DOHH2 (cell line): ENCODE results near the gene ATP8A2.

Source experiments
- H3F3A ChIP-seq: fragments of 200-600 bp; sonication (generic), shearing (Covaris generic); 2 replicates; pipeline ENCODE4 v1.6.0; 2016; ENCODE audit warnings: antibody characterized with exemption, mild to moderate bottlenecking; ENCODE audit not compliant: control insufficient read depth, insufficient read depth
- H3K27ac ChIP-seq: fragments of 200-600 bp; sonication (generic); 2 replicates; pipeline ENCODE4 v1.5.1; 2014; ENCODE audit warnings: low read depth, mild to moderate bottlenecking, low read length, moderate library complexity
- H3K27me3 ChIP-seq: fragments of 200-600 bp; sonication (generic); 2 replicates; pipeline ENCODE4 v1.6.1; 2014; ENCODE audit warnings: mild to moderate bottlenecking, low read length, mixed read lengths; ENCODE audit not compliant: control insufficient read depth
- H3K36me3 ChIP-seq: fragments of 200-600 bp; sonication (generic); 2 replicates; pipeline ENCODE4 v1.6.1; 2014; ENCODE audit warnings: mild to moderate bottlenecking, low read length, moderate library complexity, mixed read lengths; ENCODE audit not compliant: control insufficient read depth
- H3K4me1 ChIP-seq: fragments of 200-600 bp; sonication (generic); 2 replicates; pipeline ENCODE4 v1.6.1; 2014; ENCODE audit warnings: mild to moderate bottlenecking, low read length, mixed read lengths; ENCODE audit not compliant: control insufficient read depth
- H3K4me2 ChIP-seq: fragments of 200-600 bp; sonication (generic); 2 replicates; pipeline ENCODE4 v1.6.0; 2014; ENCODE audit warnings: mild to moderate bottlenecking, low read length, moderate library complexity
- H3K4me3 ChIP-seq: fragments of 200-600 bp; sonication (generic); 2 replicates; pipeline ENCODE4 v1.5.1; 2014; ENCODE audit warnings: mild to moderate bottlenecking, low read length, mixed read lengths
- H3K79me2 ChIP-seq: fragments of 200-600 bp; sonication (generic); 2 replicates; pipeline ENCODE4 v1.6.1; 2014; ENCODE audit warnings: mild to moderate bottlenecking, low read length, mixed read lengths; ENCODE audit not compliant: control insufficient read depth
- H3K9me2 ChIP-seq: fragments of 200-600 bp; sonication (generic); replicated peaks from 2 replicates; pipeline ENCODE4 v1.6.1; 2014; ENCODE audit warnings: mild to moderate bottlenecking, low read length, mixed read lengths; ENCODE audit not compliant: control insufficient read depth
- H3K9me3 ChIP-seq: fragments of 200-600 bp; sonication (generic); 2 replicates; pipeline ENCODE4 v1.6.1; 2014; ENCODE audit warnings: antibody characterized with exemption, low read length, mixed read lengths; ENCODE audit not compliant: control insufficient read depth, insufficient read depth
- H4K20me1 ChIP-seq: fragments of 200-600 bp; sonication (generic); 2 replicates; pipeline ENCODE4 v1.6.0; 2014; ENCODE audit warnings: low read depth, mild to moderate bottlenecking, antibody characterized with exemption, low read length, moderate library complexity; ENCODE audit not compliant: control insufficient read depth, insufficient read depth
- EZH2phosphoT487 ChIP-seq: fragments of 200-600 bp; sonication (generic); IDR thresholded peaks from 2 replicates; pipeline ENCODE4 v1.6.1; 2017; ENCODE audit warnings: borderline replicate concordance, mild to moderate bottlenecking, antibody characterized with exemption, low read length, moderate library complexity, mixed read lengths
- TF ChIP-seq, protein P1 (sequence below): fragments of 200-600 bp; sonication (generic); IDR thresholded peaks from one replicate; pipeline ENCODE4 v1.5.1; 2014; ENCODE audit warnings: antibody characterized with exemption, mild to moderate bottlenecking, low read depth, low read length; ENCODE audit not compliant: poor library complexity, severe bottlenecking

Gene ATP8A2

DNA sequence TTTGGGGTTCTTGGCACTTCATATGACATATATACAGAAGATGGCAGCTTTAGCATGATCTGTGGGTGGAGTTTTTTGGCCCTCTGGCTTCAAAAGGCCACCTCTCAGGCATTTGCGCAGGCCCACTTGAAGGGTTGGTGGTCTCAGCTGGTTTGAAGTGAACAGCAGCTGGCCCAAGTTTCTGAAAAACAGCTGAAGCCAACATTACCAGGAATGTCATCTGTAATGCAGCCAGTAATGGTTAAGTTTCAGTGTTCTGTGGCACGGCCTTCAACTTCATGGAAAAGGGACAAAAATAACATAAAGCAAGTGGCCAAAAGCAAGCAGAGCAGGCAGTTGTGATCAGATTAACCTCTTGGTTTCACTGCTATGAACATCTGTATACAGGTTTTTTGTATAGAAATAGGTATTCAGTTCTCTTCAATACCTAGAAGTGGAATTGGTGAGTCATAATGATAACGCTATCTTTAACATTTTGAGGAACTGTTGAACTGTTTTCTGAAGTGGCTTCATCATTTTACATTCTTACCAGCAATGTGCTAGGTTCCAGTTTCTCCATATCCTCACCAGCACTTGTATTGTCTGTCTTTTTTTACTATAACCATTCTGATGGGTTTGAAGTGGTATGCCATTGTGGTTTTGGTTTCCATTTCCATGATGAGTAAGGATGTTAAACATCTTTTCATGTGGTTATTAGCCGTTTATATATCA is 434.6 kb downstream of the ATP8A2 start:
- no peak overlapping the region for H3K4me2 ChIP-seq

DNA sequence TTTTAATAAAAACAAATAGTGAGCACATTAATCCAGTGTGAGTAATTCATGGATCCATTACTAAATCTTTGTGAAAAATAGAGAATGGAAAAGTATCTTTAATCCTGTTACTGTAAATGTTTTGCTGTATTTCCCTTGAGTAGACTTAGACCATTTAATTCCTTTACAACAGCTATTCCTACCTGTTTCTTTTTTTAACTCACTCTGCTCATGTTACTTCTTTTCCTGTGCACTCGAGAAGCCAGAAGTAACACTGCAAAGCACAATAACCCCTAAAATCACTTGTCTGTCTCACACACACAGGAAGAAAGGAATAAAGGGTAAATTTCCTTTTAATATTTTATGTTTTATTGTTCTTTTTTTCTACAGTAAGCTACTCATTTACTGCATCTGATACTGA is 435.8 kb downstream of the ATP8A2 start:
- no peak overlapping the region for H3K4me3 ChIP-seq
- H3F3A ChIP-seq: no peaks in the 10 kb centered on the region
- H3K27me3 ChIP-seq: no peaks in the 10 kb centered on the region
- no peaks in the 10 kb centered on the region for H3K9me2 ChIP-seq
- no peaks in the 10 kb centered on the region for H3K4me1 ChIP-seq
- H4K20me1 ChIP-seq: no peaks in the 10 kb centered on the region
- H3K36me3 ChIP-seq: no peaks in the 10 kb centered on the region
- no peaks in the 10 kb centered on the region; the same call in 1 of the 2 replicates for H3K9me3 ChIP-seq
- TF ChIP-seq EZH2phosphoT487: no peak
- TF ChIP-seq, protein P1, sequence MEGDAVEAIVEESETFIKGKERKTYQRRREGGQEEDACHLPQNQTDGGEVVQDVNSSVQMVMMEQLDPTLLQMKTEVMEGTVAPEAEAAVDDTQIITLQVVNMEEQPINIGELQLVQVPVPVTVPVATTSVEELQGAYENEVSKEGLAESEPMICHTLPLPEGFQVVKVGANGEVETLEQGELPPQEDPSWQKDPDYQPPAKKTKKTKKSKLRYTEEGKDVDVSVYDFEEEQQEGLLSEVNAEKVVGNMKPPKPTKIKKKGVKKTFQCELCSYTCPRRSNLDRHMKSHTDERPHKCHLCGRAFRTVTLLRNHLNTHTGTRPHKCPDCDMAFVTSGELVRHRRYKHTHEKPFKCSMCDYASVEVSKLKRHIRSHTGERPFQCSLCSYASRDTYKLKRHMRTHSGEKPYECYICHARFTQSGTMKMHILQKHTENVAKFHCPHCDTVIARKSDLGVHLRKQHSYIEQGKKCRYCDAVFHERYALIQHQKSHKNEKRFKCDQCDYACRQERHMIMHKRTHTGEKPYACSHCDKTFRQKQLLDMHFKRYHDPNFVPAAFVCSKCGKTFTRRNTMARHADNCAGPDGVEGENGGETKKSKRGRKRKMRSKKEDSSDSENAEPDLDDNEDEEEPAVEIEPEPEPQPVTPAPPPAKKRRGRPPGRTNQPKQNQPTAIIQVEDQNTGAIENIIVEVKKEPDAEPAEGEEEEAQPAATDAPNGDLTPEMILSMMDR: no peak
- H3K27ac ChIP-seq: no peak overlapping the region
- H3K4me2 ChIP-seq: no peak overlapping the region
- H3K79me2 ChIP-seq: no peaks in the 10 kb centered on the region

More for the DNA sequence above, 434.6 kb downstream of the ATP8A2 start:
- no peaks in the 10 kb centered on the region for H3F3A ChIP-seq
- no peak overlapping the region for H3K27ac ChIP-seq
- no peak overlapping the region for H3K4me3 ChIP-seq
- H3K9me2 ChIP-seq: no peaks in the 10 kb centered on the region
- no peak for TF ChIP-seq EZH2phosphoT487
- TF ChIP-seq, protein P1: no peak
- no peaks in the 10 kb centered on the region for H3K79me2 ChIP-seq
- H4K20me1 ChIP-seq: no peaks in the 10 kb centered on the region
- no peaks in the 10 kb centered on the region for H3K4me1 ChIP-seq
- no peaks in the 10 kb centered on the region for H3K27me3 ChIP-seq
- no peaks in the 10 kb centered on the region for H3K36me3 ChIP-seq
- no peaks in the 10 kb centered on the region for H3K9me3 ChIP-seq

GRCh38 chr13:25811506-25811905 is 439.7 kb downstream of the ATP8A2 start:
- Histone ChIP-seq H3K4me3 (no peak overlapping the region), H3F3A (no peaks in the 10 kb centered on the region), H3K9me3 (no peaks in the 10 kb centered on the region; the same call in 1 of the 2 replicates), H3K4me1 (no peaks in the 10 kb centered on the region), H4K20me1 (no peaks in the 10 kb centered on the region), H3K27me3 (no peaks in the 10 kb centered on the region), H3K27ac (no peak overlapping the region), H3K79me2 (no peaks in the 10 kb centered on the region), H3K4me2 (no peak overlapping the region), H3K9me2 (no peaks in the 10 kb centered on the region), H3K36me3 (no peaks in the 10 kb centered on the region)
- TF ChIP-seq, protein P1: no peak
- TF ChIP-seq EZH2phosphoT487: no peak
